Epithelial cell of esophagus (primary cell): ENCODE results near the gene NUDT21.

ENCODE experiments used
- DNase-seq: peaks from one replicate; pipeline ENCODE4 v3.0.0; 2010; ENCODE audit warnings: low read depth
- H3K4me3 ChIP-seq: 2 replicates; pipeline ENCODE4 v1.5.1; 2011; ENCODE audit warnings: mild to moderate bottlenecking, low read length, control low read depth
- TF ChIP-seq, protein P1 (sequence below): IDR thresholded peaks from 2 replicates; pipeline ENCODE4 v1.5.1; 2011; ENCODE audit warnings: low read depth, mild to moderate bottlenecking, low read length, control low read depth, inconsistent platforms; ENCODE audit not compliant: insufficient read depth; ENCODE audit errors: missing control alignments

NUDT21 gene

DNA sequence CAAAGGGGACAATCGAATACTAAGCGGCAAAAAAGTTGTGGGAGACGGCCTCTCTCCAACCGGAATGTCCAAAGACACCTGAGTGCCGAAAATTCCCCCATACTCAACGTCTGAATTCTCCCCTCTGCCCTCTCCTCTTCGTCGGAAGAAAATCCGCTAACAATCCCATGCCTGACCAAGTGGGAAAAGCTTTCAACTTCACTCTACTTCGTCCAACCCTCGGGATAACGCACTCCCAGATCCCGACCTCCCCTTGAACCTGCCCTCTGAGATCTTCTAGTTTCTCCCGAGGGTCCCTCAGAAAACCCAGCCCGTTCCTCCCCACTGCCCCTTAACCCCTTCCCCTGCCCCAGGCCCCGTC is 26.7 kb downstream of the NUDT21 start:
- H3K4me3 ChIP-seq = peak overlapping the region; percentile 80
- no peak for DNase-seq
- TF ChIP-seq, protein P1, sequence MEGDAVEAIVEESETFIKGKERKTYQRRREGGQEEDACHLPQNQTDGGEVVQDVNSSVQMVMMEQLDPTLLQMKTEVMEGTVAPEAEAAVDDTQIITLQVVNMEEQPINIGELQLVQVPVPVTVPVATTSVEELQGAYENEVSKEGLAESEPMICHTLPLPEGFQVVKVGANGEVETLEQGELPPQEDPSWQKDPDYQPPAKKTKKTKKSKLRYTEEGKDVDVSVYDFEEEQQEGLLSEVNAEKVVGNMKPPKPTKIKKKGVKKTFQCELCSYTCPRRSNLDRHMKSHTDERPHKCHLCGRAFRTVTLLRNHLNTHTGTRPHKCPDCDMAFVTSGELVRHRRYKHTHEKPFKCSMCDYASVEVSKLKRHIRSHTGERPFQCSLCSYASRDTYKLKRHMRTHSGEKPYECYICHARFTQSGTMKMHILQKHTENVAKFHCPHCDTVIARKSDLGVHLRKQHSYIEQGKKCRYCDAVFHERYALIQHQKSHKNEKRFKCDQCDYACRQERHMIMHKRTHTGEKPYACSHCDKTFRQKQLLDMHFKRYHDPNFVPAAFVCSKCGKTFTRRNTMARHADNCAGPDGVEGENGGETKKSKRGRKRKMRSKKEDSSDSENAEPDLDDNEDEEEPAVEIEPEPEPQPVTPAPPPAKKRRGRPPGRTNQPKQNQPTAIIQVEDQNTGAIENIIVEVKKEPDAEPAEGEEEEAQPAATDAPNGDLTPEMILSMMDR = no peak

DNA sequence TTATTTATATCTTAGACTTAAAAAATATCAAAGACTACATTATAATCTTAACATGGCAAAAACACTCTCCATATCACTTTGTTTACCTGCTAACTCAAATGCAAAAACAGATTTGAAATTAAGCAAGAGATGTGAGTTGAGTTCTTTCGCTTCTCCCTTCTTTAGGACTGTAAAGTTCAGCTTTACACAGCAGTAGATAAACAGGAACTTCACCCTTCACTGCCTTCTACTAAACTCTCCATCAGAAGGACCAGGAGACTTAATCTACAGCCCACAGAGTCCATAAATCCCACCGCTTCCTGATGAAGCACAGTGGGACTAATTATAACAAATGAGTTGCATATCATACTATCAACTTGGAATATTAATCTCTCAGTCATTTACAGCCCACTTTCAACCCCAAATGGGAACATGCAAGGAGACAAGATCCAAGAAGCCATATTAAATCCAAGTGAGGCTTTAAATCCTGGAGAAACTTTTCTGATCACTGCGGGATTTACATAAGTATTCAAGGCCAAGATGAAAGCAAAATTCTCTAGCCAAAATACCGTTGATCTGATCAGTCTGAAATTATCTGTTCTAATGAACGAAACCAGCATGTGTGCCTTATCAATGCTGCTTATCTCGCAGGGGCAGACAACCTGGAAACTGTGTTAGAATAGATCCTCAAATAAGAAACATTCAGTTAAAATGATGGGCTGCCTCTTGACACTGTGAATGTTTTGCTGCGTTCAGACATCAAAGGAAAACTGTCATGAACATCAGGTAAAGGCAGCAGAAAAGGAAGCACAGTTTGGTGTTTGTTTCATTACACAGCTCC is 27.3 kb downstream of the NUDT21 start:
- H3K4me3 ChIP-seq = peak overlapping the region; percentile 80
- TF ChIP-seq, protein P1 = no peak
- no peak for DNase-seq

DNA sequence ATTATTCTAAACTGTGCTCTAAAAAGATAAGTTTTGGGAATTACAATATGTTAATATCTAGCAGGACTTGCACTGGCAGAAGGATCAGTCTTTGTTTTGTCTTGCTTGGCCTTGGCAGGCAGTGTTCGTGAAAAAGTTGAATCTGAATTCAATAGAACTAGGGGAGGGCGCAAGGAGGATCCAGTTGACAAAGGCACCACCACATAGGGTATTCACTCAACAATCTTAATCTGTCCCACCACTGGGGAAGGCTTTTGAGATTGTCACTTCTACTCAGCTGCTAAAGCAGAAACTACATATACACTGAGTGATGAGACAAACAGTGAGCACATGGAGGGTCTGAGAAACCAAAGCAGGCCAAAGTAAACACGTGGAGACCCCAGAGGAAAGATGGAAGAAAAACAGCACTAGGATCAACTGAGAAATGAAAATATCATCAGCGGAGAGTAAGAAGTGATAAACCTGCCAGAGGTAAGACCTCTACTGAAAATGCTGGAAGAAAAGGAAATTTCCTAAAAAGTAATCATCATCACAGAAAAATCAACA is 28.2 kb downstream of the NUDT21 start:
- no peak overlapping the region for H3K4me3 ChIP-seq
- no peak for DNase-seq
- TF ChIP-seq, protein P1 = no peak

DNA sequence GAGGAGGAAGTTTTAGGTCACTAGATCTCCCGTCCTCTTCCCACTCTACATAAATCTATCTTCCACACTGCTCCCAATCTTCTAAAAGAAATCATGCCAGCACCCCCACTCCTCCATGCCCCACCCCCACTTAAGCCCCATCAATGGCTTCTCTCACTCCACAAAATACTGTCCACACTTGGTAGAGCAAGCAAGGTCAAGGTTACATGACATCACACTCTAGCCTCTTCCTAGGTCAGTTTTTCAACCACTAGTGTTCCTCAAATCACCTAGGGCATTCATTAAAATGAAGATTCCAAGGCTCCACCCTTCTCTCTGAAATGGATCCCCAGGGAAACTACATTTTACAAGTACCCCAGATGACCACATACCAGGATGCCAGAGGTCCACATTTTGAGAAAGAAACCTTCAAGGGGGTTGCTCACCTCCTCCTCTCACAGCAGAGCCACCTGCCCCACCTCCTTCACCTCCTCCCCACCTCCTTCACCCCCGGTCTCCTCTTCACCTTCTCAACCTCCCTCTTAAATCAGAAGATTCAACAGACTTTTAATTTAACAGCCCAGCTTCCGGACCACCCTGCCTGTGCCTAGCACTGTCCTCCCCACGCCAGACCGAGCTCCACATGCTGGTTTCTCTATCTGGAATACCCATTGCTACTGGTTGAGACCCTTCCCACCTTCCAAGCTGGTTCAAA is 29.0 kb downstream of the NUDT21 start:
- TF ChIP-seq, protein P1 = no peak
- H3K4me3 ChIP-seq = no peak overlapping the region
- no peak for DNase-seq

DNA sequence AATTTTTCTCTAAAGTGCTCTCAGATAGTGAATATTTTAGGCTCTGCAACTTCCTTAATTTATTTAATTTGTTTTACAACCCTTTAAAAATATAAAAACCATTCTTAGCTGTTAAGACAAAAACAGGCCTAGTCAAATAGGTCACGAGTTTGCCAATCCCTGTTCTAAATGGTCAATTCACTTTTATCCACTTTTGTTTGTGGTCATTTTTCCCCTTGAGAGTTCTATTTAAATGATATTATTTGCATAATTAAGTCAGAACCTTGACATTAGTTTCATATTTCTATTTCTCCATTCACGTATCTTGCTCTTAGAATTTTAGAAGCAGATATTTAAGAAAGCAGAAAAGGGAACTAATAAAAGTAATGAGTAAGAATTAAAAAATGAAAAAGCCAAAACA is 29.8 kb downstream of the NUDT21 start:
- no peak for DNase-seq
- H3K4me3 ChIP-seq = no peak overlapping the region
- TF ChIP-seq, protein P1 = no peak

DNA sequence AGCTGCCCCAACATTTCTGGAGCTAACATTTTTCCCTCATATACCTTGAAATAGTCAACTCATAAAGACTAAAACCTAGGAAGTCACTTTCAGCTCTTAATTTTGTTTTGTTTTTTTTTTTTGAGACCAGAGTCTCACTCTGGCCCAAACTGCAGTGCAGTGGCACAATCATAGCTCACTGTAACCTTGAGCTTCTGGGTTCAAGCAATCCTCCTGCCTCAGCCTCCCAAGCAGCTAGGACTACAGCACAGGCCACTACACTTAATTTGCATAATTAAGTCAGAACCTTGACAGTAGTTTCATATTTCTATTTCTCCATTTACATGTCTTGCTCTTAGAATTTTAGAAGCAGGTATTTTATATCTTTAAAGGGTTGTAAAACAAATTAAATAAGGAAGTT is 30.5 kb downstream of the NUDT21 start:
- no peak for DNase-seq
- H3K4me3 ChIP-seq = no peak overlapping the region
- TF ChIP-seq, protein P1 = no peak
